ENCODE measurements around the gene AVPR2.

- TF ChIP-seq CTCF (IDR thresholded peaks at IDR 0.05): no peak
- TF ChIP-seq POLR2A (IDR thresholded peaks at IDR 0.05): no peak
Measured at GRCh38 chrX:153873282-153874084, 31.0 kb upstream of the AVPR2 start.
